ENCODE data around the gene GIGYF2.

Gene GIGYF2

GRCh38 chr2:232879618-232880494 is 182.7 kb downstream of the GIGYF2 start:
- H3K27ac ChIP-seq: no peak overlapping the region
- TF ChIP-seq, protein P1, sequence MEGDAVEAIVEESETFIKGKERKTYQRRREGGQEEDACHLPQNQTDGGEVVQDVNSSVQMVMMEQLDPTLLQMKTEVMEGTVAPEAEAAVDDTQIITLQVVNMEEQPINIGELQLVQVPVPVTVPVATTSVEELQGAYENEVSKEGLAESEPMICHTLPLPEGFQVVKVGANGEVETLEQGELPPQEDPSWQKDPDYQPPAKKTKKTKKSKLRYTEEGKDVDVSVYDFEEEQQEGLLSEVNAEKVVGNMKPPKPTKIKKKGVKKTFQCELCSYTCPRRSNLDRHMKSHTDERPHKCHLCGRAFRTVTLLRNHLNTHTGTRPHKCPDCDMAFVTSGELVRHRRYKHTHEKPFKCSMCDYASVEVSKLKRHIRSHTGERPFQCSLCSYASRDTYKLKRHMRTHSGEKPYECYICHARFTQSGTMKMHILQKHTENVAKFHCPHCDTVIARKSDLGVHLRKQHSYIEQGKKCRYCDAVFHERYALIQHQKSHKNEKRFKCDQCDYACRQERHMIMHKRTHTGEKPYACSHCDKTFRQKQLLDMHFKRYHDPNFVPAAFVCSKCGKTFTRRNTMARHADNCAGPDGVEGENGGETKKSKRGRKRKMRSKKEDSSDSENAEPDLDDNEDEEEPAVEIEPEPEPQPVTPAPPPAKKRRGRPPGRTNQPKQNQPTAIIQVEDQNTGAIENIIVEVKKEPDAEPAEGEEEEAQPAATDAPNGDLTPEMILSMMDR (conservative IDR thresholded peaks at IDR 0.05): no peak

- no peak overlapping the region for H3K27ac ChIP-seq
- TF ChIP-seq, protein P1 (conservative IDR thresholded peaks at IDR 0.05): no peak
Measured at GRCh38 chr2:232880764-232881351, 183.7 kb downstream of the GIGYF2 start.

- H3K27ac ChIP-seq: no peak overlapping the region
- TF ChIP-seq, protein P1 (conservative IDR thresholded peaks at IDR 0.05): no peak
Measured at GRCh38 chr2:232882085-232882484, 185.0 kb downstream of the GIGYF2 start.

GRCh38 chr2:232882505-232883115 is 185.5 kb downstream of the GIGYF2 start:
- TF ChIP-seq, protein P1 (conservative IDR thresholded peaks at IDR 0.05): no peak
- no peak overlapping the region for H3K27ac ChIP-seq

GRCh38 chr2:232883116-232883721 is 186.1 kb downstream of the GIGYF2 start:
- no peak overlapping the region for H3K27ac ChIP-seq
- TF ChIP-seq, protein P1 (conservative IDR thresholded peaks at IDR 0.05): no peak

GRCh38 chr2:232884001-232884421 is 186.9 kb downstream of the GIGYF2 start:
- H3K27ac ChIP-seq: no peak overlapping the region
- TF ChIP-seq, protein P1 (conservative IDR thresholded peaks at IDR 0.05): no peak
